Left ventricle myocardium inferior (tissue), 1 donor: ENCODE measurements around the gene SCN8A. TPM values are rescaled to one million over a fixed set of nuclear protein-coding genes. Genes with fewer than 3 reads are reported as not detected.

ENCODE experiments used
- DNase-seq: peaks from one replicate; pipeline ENCODE4 v3.0.0-alpha.2; 2020
- H3K27ac ChIP-seq: fragments of 200-600 bp; replicated peaks from 2 replicates; pipeline ENCODE4 v1.8.0; 2021
- H3K27me3 ChIP-seq: fragments of 200-600 bp; 2 replicates; pipeline ENCODE4 v1.8.0; 2021; ENCODE audit warnings: low read depth
- H3K36me3 ChIP-seq: fragments of 200-600 bp; 2 replicates; pipeline ENCODE4 v1.8.0; 2021
- H3K4me1 ChIP-seq: fragments of 200-600 bp; 2 replicates; pipeline ENCODE4 v1.8.0; 2021
- H3K4me3 ChIP-seq: fragments of 200-600 bp; 2 replicates; pipeline ENCODE4 v1.8.0; 2021; ENCODE audit warnings: mild to moderate bottlenecking, moderate library complexity
- H3K9me3 ChIP-seq: fragments of 200-600 bp; replicated peaks from 2 replicates; pipeline ENCODE4 v1.8.0; 2021
- CTCF ChIP-seq: fragments of 200-600 bp; IDR thresholded peaks from 2 replicates; pipeline ENCODE4 v1.8.0; 2021; ENCODE audit warnings: antibody characterized with exemption, mild to moderate bottlenecking, borderline replicate concordance
- intact Hi-C: fragments of 100-400 bp; cut with micrococcal nuclease; formaldehyde crosslinking; loops from one replicate; pipeline ENCODE4 v1.11.0; 2022
- total RNA-seq: library from RNA; stranded (reverse); fragmentation: NEBNext Ultra II Directional; extraction: Animal tissue kit (Norgen Biotek cat#: 25700); gene quantifications from one replicate; pipeline ENCODE4 v1.2.1, GENCODE V29; 2021
- donor health status: DM: no; HTN: yes; CAD: no; lungs with severe emphysema.

Gene SCN8A
- total RNA-seq, 1 donor from 2014 or later, result 0.41 TPM

GRCh38 chr12:51832354-51833107 is 241.5 kb downstream of the SCN8A start:
- H3K27me3 ChIP-seq, result peaks cover 56% of the 10 kb centered on the region
- intact Hi-C loops, result no loop called here
- peaks cover 19% of the 10 kb centered on the region for H3K4me1 ChIP-seq
- no peak for DNase-seq
- no peaks in the 10 kb centered on the region for H3K36me3 ChIP-seq
- no peaks in the 10 kb centered on the region for H3K9me3 ChIP-seq
- TF ChIP-seq CTCF, result no peak
- no peak overlapping the region for H3K27ac ChIP-seq
- no peak overlapping the region for H3K4me3 ChIP-seq

- H3K4me1 ChIP-seq, result peaks cover 18% of the 10 kb centered on the region
- no peak for TF ChIP-seq CTCF
- H3K27ac ChIP-seq, result no peak overlapping the region
- no peak overlapping the region for H3K4me3 ChIP-seq
- intact Hi-C loops, result no loop called here
- no peaks in the 10 kb centered on the region for H3K9me3 ChIP-seq
- no peaks in the 10 kb centered on the region for H3K36me3 ChIP-seq
- peaks cover 56% of the 10 kb centered on the region for H3K27me3 ChIP-seq
- DNase-seq, result no peak
These were observed 242.6 kb downstream of the SCN8A start for GRCh38 chr12:51833448-51834227.

- Histone ChIP-seq H3K9me3 (no peaks in the 10 kb centered on the region), H3K27ac (no peak overlapping the region), H3K27me3 (peaks cover 53% of the 10 kb centered on the region), H3K4me1 (peaks cover 25% of the 10 kb centered on the region), H3K4me3 (no peak overlapping the region), H3K36me3 (no peaks in the 10 kb centered on the region)
- intact Hi-C loops, result no loop called here
- DNase-seq, result no peak
- no peak for TF ChIP-seq CTCF
These were observed 243.4 kb downstream of the SCN8A start for GRCh38 chr12:51834411-51834810.

GRCh38 chr12:51836041-51836826 is 245.2 kb downstream of the SCN8A start:
- H3K4me1 ChIP-seq, result peaks cover 33% of the 10 kb centered on the region
- intact Hi-C loops, result no loop called here
- no peaks in the 10 kb centered on the region for H3K9me3 ChIP-seq
- peaks cover 51% of the 10 kb centered on the region for H3K27me3 ChIP-seq
- no peak overlapping the region for H3K27ac ChIP-seq
- H3K4me3 ChIP-seq, result no peak overlapping the region
- no peaks in the 10 kb centered on the region for H3K36me3 ChIP-seq
- DNase-seq, result no peak
- TF ChIP-seq CTCF, result no peak

GRCh38 chr12:51836827-51837173 is 245.8 kb downstream of the SCN8A start:
- no peak for TF ChIP-seq CTCF
- Histone ChIP-seq H3K4me1 (peaks cover 33% of the 10 kb centered on the region), H3K9me3 (no peaks in the 10 kb centered on the region), H3K27ac (no peak overlapping the region), H3K4me3 (no peak overlapping the region), H3K36me3 (no peaks in the 10 kb centered on the region), H3K27me3 (peaks cover 51% of the 10 kb centered on the region)
- intact Hi-C loops, result no loop called here
- DNase-seq, result no peak
